ENCODE results near the gene MOB2.

MOB2 gene

DNA sequence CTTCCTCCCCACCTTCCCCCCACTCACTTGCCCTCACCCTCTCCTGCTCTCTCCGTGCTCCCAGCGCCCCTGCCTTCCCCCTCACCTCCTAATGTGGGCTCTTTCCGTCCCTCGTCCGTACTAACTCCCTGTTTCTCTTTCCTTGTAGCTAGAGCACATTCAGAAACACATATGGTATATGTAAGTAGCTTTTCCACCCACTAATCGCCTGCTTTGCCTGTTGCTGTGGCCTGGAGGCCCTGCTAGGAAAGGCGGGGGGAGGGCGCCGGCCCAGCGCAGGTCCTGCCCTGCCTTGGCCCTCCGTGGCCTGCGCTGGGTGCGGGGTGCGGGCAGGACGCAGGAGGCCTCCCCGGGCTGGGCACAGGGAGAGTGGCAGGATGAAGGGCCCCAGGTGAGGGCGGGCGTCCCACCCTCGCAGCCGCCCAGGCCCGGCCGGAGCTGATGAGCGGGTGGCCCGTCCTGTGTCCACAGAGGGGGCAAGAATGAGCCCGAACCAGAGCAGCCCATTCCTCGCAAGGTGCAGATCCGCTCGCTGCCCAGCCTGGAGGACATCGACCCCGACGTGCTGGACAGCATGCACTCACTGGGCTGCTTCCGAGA is 41.7 kb downstream of the MOB2 start:
- TF ChIP-seq, protein P1, sequence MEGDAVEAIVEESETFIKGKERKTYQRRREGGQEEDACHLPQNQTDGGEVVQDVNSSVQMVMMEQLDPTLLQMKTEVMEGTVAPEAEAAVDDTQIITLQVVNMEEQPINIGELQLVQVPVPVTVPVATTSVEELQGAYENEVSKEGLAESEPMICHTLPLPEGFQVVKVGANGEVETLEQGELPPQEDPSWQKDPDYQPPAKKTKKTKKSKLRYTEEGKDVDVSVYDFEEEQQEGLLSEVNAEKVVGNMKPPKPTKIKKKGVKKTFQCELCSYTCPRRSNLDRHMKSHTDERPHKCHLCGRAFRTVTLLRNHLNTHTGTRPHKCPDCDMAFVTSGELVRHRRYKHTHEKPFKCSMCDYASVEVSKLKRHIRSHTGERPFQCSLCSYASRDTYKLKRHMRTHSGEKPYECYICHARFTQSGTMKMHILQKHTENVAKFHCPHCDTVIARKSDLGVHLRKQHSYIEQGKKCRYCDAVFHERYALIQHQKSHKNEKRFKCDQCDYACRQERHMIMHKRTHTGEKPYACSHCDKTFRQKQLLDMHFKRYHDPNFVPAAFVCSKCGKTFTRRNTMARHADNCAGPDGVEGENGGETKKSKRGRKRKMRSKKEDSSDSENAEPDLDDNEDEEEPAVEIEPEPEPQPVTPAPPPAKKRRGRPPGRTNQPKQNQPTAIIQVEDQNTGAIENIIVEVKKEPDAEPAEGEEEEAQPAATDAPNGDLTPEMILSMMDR (IDR thresholded peaks at IDR 0.05; ENCODE audit: control insufficient read depth, insufficient read depth, low read depth, low read length, missing control alignments) = no peak
- DNase-seq (ENCODE audit: low read depth) = no peak
- no peak overlapping the region for H3K4me3 ChIP-seq (ENCODE audit: control insufficient read depth, low read depth, low read length)

DNA sequence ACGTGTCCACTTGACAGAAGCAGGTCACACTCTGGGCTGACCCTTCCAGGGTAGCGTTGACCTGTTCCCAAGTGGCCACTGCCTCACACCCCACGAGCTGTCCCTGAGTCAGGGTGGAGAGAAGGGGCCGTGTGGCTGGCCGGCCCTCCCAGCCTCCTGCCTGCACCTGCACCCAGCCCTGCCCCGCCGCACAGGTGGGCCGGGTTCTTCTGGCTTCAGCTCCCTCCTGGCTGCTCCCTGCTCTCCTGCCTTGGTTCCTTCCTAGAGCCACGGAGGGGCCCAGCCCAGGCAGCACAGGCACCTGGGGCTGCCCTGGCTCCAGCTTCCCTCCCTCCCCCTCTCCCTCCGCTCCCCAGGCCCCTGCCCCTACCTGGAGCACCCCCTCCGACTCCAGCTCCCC is 42.3 kb downstream of the MOB2 start:
- TF ChIP-seq, protein P1 (IDR thresholded peaks at IDR 0.05; ENCODE audit: control insufficient read depth, insufficient read depth, low read depth, low read length, missing control alignments) = no peak
- no peak for DNase-seq (ENCODE audit: low read depth)
- no peak overlapping the region for H3K4me3 ChIP-seq (ENCODE audit: control insufficient read depth, low read depth, low read length)

DNA sequence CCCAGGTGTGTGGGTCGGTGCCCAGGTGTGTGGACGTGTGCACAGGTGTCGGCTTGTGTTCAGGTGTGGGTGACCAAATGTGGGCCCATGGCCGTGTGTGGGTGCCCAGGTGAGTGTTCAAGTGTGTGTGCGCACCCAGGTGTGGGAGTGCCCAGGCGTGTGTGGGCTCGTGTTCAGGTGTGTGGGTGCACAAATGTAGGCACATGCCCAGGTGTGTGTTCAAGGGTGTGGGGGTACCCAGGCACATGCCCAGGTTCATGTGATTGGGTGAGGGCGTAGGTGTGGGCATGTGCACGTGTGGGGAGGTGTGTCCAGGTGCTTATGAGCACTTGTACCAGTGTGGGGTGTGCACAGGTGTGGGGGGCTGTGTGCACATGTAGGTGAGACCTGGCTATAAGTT is 42.8 kb downstream of the MOB2 start:
- TF ChIP-seq, protein P1 (IDR thresholded peaks at IDR 0.05; ENCODE audit: control insufficient read depth, insufficient read depth, low read depth, low read length, missing control alignments) = no peak
- no peak overlapping the region for H3K4me3 ChIP-seq (ENCODE audit: control insufficient read depth, low read depth, low read length)
- no peak for DNase-seq (ENCODE audit: low read depth)

DNA sequence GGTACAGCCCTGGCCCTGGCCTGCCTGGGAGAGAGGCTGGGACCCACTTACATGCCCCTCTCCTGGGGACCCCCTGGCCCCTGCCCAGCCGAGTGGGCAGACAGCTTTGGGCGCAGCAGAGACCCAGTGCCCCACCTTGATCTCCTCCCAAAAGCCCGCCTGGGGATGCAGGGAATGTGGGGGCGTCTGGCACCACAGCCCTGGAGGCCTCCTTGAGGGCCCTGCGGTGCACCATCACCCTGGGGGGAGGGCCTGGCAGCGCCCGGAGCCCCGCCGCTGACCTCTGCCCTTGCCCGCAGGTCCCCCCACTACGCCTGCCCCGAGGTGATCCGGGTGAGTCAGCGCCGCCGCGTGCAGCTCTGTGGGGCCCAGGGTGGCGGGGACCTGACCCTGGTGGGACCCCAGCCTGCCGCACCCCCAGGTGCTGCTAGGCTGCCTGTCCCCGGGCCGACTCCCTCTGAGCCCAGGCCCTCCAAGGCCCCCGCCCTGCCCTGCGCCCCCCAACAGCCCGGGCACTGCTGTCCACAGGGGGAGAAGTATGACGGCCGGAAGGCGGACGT is 43.7 kb downstream of the MOB2 start:
- TF ChIP-seq, protein P1 (IDR thresholded peaks at IDR 0.05; ENCODE audit: control insufficient read depth, insufficient read depth, low read depth, low read length, missing control alignments) = no peak
- H3K4me3 ChIP-seq (ENCODE audit: control insufficient read depth, low read depth, low read length) = no peak overlapping the region
- no peak for DNase-seq (ENCODE audit: low read depth)

DNA sequence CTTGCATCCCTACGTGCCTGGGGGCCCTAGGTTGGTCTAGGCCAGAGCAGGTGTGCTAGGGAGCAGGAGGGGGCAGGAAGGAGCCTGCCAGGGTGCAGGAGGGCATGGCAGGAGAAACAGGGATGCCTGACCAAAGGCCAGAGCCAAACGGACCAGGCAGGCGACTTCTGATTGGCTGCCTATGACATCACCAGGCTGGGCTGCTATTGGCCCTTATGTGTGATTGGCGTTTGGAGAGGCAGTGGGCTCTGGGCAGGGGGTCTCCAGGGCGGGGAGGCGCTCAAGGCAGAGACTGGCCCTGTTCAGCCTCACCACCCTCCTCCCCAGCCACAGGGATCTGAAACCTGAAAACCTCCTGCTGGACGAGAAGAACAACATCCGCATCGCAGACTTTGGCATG is 44.4 kb downstream of the MOB2 start:
- TF ChIP-seq, protein P1 (IDR thresholded peaks at IDR 0.05; ENCODE audit: control insufficient read depth, insufficient read depth, low read depth, low read length, missing control alignments) = no peak
- DNase-seq (ENCODE audit: low read depth) = no peak
- H3K4me3 ChIP-seq (ENCODE audit: control insufficient read depth, low read depth, low read length) = no peak overlapping the region

DNA sequence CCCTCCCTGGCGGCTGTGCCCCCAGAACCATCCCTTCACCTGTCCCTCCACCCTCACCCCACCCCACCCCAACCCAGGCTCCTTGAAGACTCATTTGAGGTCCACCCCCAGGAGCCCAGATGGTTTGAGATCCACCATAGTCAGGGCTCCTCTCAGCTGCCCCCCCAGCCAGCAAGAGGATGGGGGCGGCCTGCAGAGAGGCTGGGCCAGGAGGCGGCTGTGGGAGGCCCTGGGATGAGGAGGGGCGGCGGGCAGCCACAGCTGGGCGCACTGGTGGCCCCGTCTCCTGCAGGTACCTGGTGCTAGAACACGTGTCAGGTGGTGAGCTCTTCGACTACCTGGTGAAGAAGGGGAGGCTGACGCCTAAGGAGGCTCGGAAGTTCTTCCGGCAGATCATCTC is 46.1 kb downstream of the MOB2 start:
- no peak overlapping the region for H3K4me3 ChIP-seq (ENCODE audit: control insufficient read depth, low read depth, low read length)
- DNase-seq (ENCODE audit: low read depth) = no peak
- TF ChIP-seq, protein P1 (IDR thresholded peaks at IDR 0.05; ENCODE audit: control insufficient read depth, insufficient read depth, low read depth, low read length, missing control alignments) = no peak
